Kidney capillary endothelial cell (primary cell): ENCODE results near the gene CUL1.

Experiments used
- DNase-seq: peaks from one replicate; pipeline ENCODE4 v3.0.0-alpha.2; 2018; ENCODE audit warnings: low spot score

CUL1 gene

GRCh38 chr7:148761499-148762278 is 63.0 kb downstream of the CUL1 start:
- DNase-seq: no peak

- no peak for DNase-seq
Measured at GRCh38 chr7:148763622-148764021, 64.9 kb downstream of the CUL1 start.

GRCh38 chr7:148770004-148770403 is 71.3 kb downstream of the CUL1 start:
- no peak for DNase-seq

GRCh38 chr7:148772297-148773089 is 73.8 kb downstream of the CUL1 start:
- DNase-seq: peak; percentile 97

- DNase-seq: no peak
Measured at GRCh38 chr7:148773334-148773733, 74.6 kb downstream of the CUL1 start.

GRCh38 chr7:148774471-148774870 is 75.8 kb downstream of the CUL1 start:
- DNase-seq: no peak

- no peak for DNase-seq
Measured at GRCh38 chr7:148782757-148783456, 84.2 kb downstream of the CUL1 start.

- no peak for DNase-seq
Measured at GRCh38 chr7:148783801-148784527, 85.3 kb downstream of the CUL1 start.

- no peak for DNase-seq
Measured at GRCh38 chr7:148787571-148788295, 89.0 kb downstream of the CUL1 start.

- no peak for DNase-seq
Measured at GRCh38 chr7:148789220-148789619, 90.5 kb downstream of the CUL1 start.

GRCh38 chr7:148790131-148790726 is 91.5 kb downstream of the CUL1 start:
- DNase-seq: no peak

GRCh38 chr7:148790850-148791249 is 92.1 kb downstream of the CUL1 start:
- DNase-seq: no peak

GRCh38 chr7:148791546-148791945 is 92.8 kb downstream of the CUL1 start:
- no peak for DNase-seq

- no peak for DNase-seq
Measured at GRCh38 chr7:148793590-148793989, 94.9 kb downstream of the CUL1 start.

GRCh38 chr7:148794476-148794875 is 95.8 kb downstream of the CUL1 start:
- no peak for DNase-seq

- no peak for DNase-seq
Measured at GRCh38 chr7:148796841-148797240, 98.1 kb downstream of the CUL1 start.

GRCh38 chr7:148799893-148800555 is 101.3 kb downstream of the CUL1 start:
- DNase-seq: no peak

- no peak for DNase-seq
Measured at GRCh38 chr7:148800677-148801076, 102.0 kb downstream of the CUL1 start.

- no peak for DNase-seq
Measured at GRCh38 chr7:148802101-148802493, 103.4 kb downstream of the CUL1 start.

GRCh38 chr7:148803094-148803493 is 104.4 kb downstream of the CUL1 start:
- DNase-seq: no peak
